Body of pancreas (tissue), 4 donors: ENCODE results near the gene NMBR.

ENCODE experiments used
- POLR2A ChIP-seq, 3 donors: fragments of 450-650 bp; IDR thresholded peaks; one replicate each; pipeline ENCODE4 v1.6.1; 2016; ENCODE audit warnings: antibody characterized with exemption in 3 of 3, mild to moderate bottlenecking in 2 of 3
- TF ChIP-seq, protein P1 (sequence below), 7 experiments: fragments of 450-650 bp in 4 of 7; fragments of 200-600 bp in 3 of 7; sonication (generic) in 3 of 7; IDR thresholded peaks; one replicate each; pipeline ENCODE4 v1.5.1; 2016 to 2019; ENCODE audit warnings: antibody characterized with exemption in 7 of 7

DNA sequence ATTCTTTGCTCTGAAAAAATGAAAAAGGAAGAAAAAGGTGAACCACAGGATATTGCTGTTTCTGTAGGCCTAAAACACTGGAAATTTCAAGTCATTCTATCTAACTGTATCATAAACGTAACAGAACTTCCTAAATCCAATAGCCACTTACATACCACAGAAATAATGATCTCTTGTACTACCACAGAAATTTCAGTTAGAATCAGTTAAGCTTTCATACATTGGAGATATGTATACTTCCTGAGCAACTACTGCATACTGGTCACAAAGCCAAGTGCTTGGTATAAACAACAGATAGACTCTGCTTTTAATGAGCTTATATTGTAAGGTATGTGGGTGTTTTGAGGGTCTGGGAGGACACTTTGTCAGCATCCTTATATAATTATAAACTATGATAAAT is 38.7 kb upstream of the NMBR start:
- TF ChIP-seq, protein P1, sequence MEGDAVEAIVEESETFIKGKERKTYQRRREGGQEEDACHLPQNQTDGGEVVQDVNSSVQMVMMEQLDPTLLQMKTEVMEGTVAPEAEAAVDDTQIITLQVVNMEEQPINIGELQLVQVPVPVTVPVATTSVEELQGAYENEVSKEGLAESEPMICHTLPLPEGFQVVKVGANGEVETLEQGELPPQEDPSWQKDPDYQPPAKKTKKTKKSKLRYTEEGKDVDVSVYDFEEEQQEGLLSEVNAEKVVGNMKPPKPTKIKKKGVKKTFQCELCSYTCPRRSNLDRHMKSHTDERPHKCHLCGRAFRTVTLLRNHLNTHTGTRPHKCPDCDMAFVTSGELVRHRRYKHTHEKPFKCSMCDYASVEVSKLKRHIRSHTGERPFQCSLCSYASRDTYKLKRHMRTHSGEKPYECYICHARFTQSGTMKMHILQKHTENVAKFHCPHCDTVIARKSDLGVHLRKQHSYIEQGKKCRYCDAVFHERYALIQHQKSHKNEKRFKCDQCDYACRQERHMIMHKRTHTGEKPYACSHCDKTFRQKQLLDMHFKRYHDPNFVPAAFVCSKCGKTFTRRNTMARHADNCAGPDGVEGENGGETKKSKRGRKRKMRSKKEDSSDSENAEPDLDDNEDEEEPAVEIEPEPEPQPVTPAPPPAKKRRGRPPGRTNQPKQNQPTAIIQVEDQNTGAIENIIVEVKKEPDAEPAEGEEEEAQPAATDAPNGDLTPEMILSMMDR (IDR thresholded peaks at IDR 0.05) = no peak
- TF ChIP-seq POLR2A (IDR thresholded peaks at IDR 0.05) = no peak
